GM18498 (cell line): ENCODE results near the gene NCAPG2.
A peak's percentile ranks its signal among the peaks of the same experiment; 100 is the strongest.
"Not testable (repeated sequence)": the region's sequence is repeated elsewhere in the genome, so short reads cannot be mapped to it uniquely, and the experiment has no call there.

Experiments
- ATAC-seq: cut with Tn5 transposase; IDR thresholded peaks from one replicate; pipeline ENCODE4 v1.9.1; 2021; ENCODE audit warnings: mild to moderate bottlenecking, moderate library complexity; ENCODE audit not compliant: unreplicated experiment

The NCAPG2 gene

GRCh38 chr7:158638001-158638400 lies 66.6 kb downstream of the NCAPG2 start:
- ATAC-seq, result no peak

- peak; percentile 65 for ATAC-seq
Observed at GRCh38 chr7:158633055-158633956, 71.3 kb downstream of the NCAPG2 start.

GRCh38 chr7:158631574-158632195 lies 72.9 kb downstream of the NCAPG2 start:
- no peak for ATAC-seq

- ATAC-seq, result not testable (repeated sequence)
Observed at GRCh38 chr7:158626289-158626688, 78.3 kb downstream of the NCAPG2 start.

- no peak for ATAC-seq
Observed at GRCh38 chr7:158623241-158623640, 81.4 kb downstream of the NCAPG2 start.

GRCh38 chr7:158620839-158621441 lies 83.7 kb downstream of the NCAPG2 start:
- no peak for ATAC-seq

- no peak for ATAC-seq
Observed at GRCh38 chr7:158620418-158620817, 84.2 kb downstream of the NCAPG2 start.

- no peak for ATAC-seq
Observed at GRCh38 chr7:158618745-158619140, 85.9 kb downstream of the NCAPG2 start.

- ATAC-seq, result no peak
Observed at GRCh38 chr7:158617737-158618128, 86.9 kb downstream of the NCAPG2 start.

- ATAC-seq, result no peak
Observed at GRCh38 chr7:158616050-158616449, 88.6 kb downstream of the NCAPG2 start.

- no peak for ATAC-seq
Observed at GRCh38 chr7:158614700-158615099, 89.9 kb downstream of the NCAPG2 start.

GRCh38 chr7:158613481-158613880 lies 91.1 kb downstream of the NCAPG2 start:
- peak; percentile 96 for ATAC-seq

- no peak for ATAC-seq
Observed at GRCh38 chr7:158612546-158612945, 92.1 kb downstream of the NCAPG2 start.

GRCh38 chr7:158611541-158611940 lies 93.1 kb downstream of the NCAPG2 start:
- no peak for ATAC-seq

GRCh38 chr7:158609313-158609974 lies 95.2 kb downstream of the NCAPG2 start:
- ATAC-seq, result no peak

GRCh38 chr7:158607563-158607962 lies 97.0 kb downstream of the NCAPG2 start:
- no peak for ATAC-seq

- ATAC-seq, result no peak
Observed at GRCh38 chr7:158606671-158607424, 97.8 kb downstream of the NCAPG2 start.

- no peak for ATAC-seq
Observed at GRCh38 chr7:158606129-158606528, 98.5 kb downstream of the NCAPG2 start.

- ATAC-seq, result no peak
Observed at GRCh38 chr7:158603773-158604755, 100.5 kb downstream of the NCAPG2 start.
